Tibial artery (tissue), 4 donors: ENCODE data around the gene CRAMP1.

Experiments
- DNase-seq, 2 donors: peaks; one replicate each; pipeline ENCODE4 v3.0.0-alpha.2; 2019
- H3K27ac ChIP-seq, 2 donors: fragments of 200-600 bp; sonication (generic) in 1 of 2; 1 replicate in 1 of 2; 2 replicates in 1 of 2; pipeline ENCODE4 v1.5.1; 2018 to 2019; ENCODE audit warnings: mild to moderate bottlenecking in 1 of 2
- H3K27me3 ChIP-seq, 2 donors: fragments of 200-600 bp; sonication (generic) in 1 of 2; one replicate each; pipeline versions ENCODE4 v1.5.1 to v1.6.0; 2016 to 2019
- H3K36me3 ChIP-seq, 3 donors: fragments of 200-600 bp; sonication (generic) in 2 of 3; one replicate each; pipeline ENCODE4 v1.5.1; 2016 to 2019; ENCODE audit warnings: mild to moderate bottlenecking in 2 of 3
- H3K4me1 ChIP-seq, 4 donors: fragments of 200-600 bp; sonication (generic) in 2 of 4; 1 replicate in 3 of 4; 2 replicates in 1 of 4; pipeline ENCODE4 v1.5.1; 2016 to 2019
- H3K4me3 ChIP-seq, 2 donors: fragments of 200-600 bp; sonication (generic) in 1 of 2; 1 replicate in 1 of 2; 2 replicates in 1 of 2; pipeline ENCODE4 v1.5.1; 2018 to 2019; ENCODE audit warnings: mild to moderate bottlenecking in 2 of 2
- H3K9me3 ChIP-seq, 3 donors: fragments of 200-600 bp; sonication (generic) in 1 of 3; one replicate each; pipeline ENCODE4 v1.5.1; 2016 to 2019
- CTCF ChIP-seq, 2 experiments: fragments of 200-600 bp in 1 of 2; fragments of 450-650 bp in 1 of 2; IDR thresholded peaks; one replicate each; pipeline ENCODE4 v1.5.1; 2017 to 2019; ENCODE audit warnings: antibody characterized with exemption in 2 of 2, mild to moderate bottlenecking in 1 of 2, moderate library complexity in 1 of 2
- intact Hi-C: fragments of 100-400 bp; cut with DNase I; formaldehyde crosslinking; loops from one replicate; pipeline ENCODE4 v1.15.0; 2023; ENCODE audit warnings: low total_unique reads

Gene CRAMP1

GRCh38 chr16:1707193-1707790 lies 95.1 kb downstream of the CRAMP1 start:
- H3K36me3 ChIP-seq, result peaks cover 0 to 9% (median 0%) of the 10 kb centered on the region in 3 donors
- no peak for TF ChIP-seq CTCF (IDR thresholded peaks at IDR 0.05)
- no peak for DNase-seq
- peaks cover 0 to 42% (median 26%) of the 10 kb centered on the region in 4 donors for H3K4me1 ChIP-seq
- peak overlapping the region; percentile 73 to 74 for H3K4me3 ChIP-seq
- H3K27ac ChIP-seq, result peak overlapping the region; percentile 85 to 92
- H3K9me3 ChIP-seq, result no peaks in the 10 kb centered on the region
- intact Hi-C loops, result no loop called here
- H3K27me3 ChIP-seq, result no peaks in the 10 kb centered on the region

- TF ChIP-seq CTCF (IDR thresholded peaks at IDR 0.05), result no peak
- intact Hi-C loops, result no loop called here
- Histone ChIP-seq H3K27ac (no peak overlapping the region), H3K36me3 (peaks cover 0 to 13% (median 0%) of the 10 kb centered on the region in 3 donors), H3K27me3 (no peaks in the 10 kb centered on the region), H3K4me1 (peaks cover 0 to 45% (median 29%) of the 10 kb centered on the region in 4 donors), H3K4me3 (peak overlapping the region in 1 of 2 donors; percentile 74), H3K9me3 (no peaks in the 10 kb centered on the region)
- no peak for DNase-seq
Observed at GRCh38 chr16:1708083-1708767, 96.1 kb downstream of the CRAMP1 start.

- no peak overlapping the region for H3K27ac ChIP-seq
- peaks cover 0 to 13% (median 0%) of the 10 kb centered on the region in 3 donors for H3K36me3 ChIP-seq
- no peak overlapping the region for H3K4me3 ChIP-seq
- H3K27me3 ChIP-seq, result no peaks in the 10 kb centered on the region
- intact Hi-C loops, result no loop called here
- peaks cover 0 to 50% (median 29%) of the 10 kb centered on the region in 4 donors for H3K4me1 ChIP-seq
- no peak for DNase-seq
- no peak for TF ChIP-seq CTCF (IDR thresholded peaks at IDR 0.05)
- H3K9me3 ChIP-seq, result no peaks in the 10 kb centered on the region
Observed at GRCh38 chr16:1708768-1709180, 96.6 kb downstream of the CRAMP1 start.

GRCh38 chr16:1709356-1709755 lies 97.2 kb downstream of the CRAMP1 start:
- TF ChIP-seq CTCF (IDR thresholded peaks at IDR 0.05), result no peak
- Histone ChIP-seq H3K27me3 (no peaks in the 10 kb centered on the region), H3K36me3 (peaks cover 0 to 13% (median 0%) of the 10 kb centered on the region in 3 donors), H3K4me3 (no peak overlapping the region), H3K4me1 (peaks cover 0 to 52% (median 29%) of the 10 kb centered on the region in 4 donors), H3K9me3 (no peaks in the 10 kb centered on the region), H3K27ac (no peak overlapping the region)
- DNase-seq, result no peak
- intact Hi-C loops, result no loop called here

- Histone ChIP-seq H3K36me3 (peaks cover 0 to 13% (median 0%) of the 10 kb centered on the region in 3 donors), H3K9me3 (no peaks in the 10 kb centered on the region), H3K27me3 (no peaks in the 10 kb centered on the region), H3K4me3 (no peak overlapping the region), H3K27ac (no peak overlapping the region), H3K4me1 (peaks cover 0 to 45% (median 24%) of the 10 kb centered on the region in 4 donors)
- DNase-seq, result no peak
- TF ChIP-seq CTCF (IDR thresholded peaks at IDR 0.05), result no peak
- intact Hi-C loops, result no loop called here
Observed at GRCh38 chr16:1710811-1711507, 98.8 kb downstream of the CRAMP1 start.
